Left lung (tissue), 10 donors: ENCODE data around the gene PCID2. TPM values are rescaled to one million over a fixed set of nuclear protein-coding genes. Genes with fewer than 3 reads are reported as not detected.

ENCODE experiments used
- ATAC-seq: fragments of 200-7000 bp; cut with Tn5 transposase; one replicate; pipeline ENCODE4 v1.9.1; 2020; ENCODE audit warnings: moderate library complexity
- DNase-seq, 4 donors: peaks; one replicate each; pipeline ENCODE4 v3.0.0-alpha.2; 2013 to 2020
- H3K27ac ChIP-seq, 2 donors: fragments of 200-600 bp; sonication (generic) in 1 of 2; one replicate each; pipeline versions ENCODE4 v1.5.0 to v1.8.0; 2020 to 2021
- H3K27me3 ChIP-seq, 2 donors: fragments of 200-600 bp; sonication (generic) in 1 of 2; one replicate each; pipeline versions ENCODE4 v1.5.0 to v1.8.0; 2020 to 2021
- H3K36me3 ChIP-seq, 2 donors: fragments of 200-600 bp; sonication (generic) in 1 of 2; one replicate each; pipeline versions ENCODE4 v1.5.0 to v1.8.0; 2020 to 2021
- H3K4me1 ChIP-seq, 2 donors: fragments of 200-600 bp; one replicate each; pipeline ENCODE4 v1.8.0; 2021
- H3K4me3 ChIP-seq, 2 donors: fragments of 200-600 bp; sonication (generic) in 1 of 2; one replicate each; pipeline versions ENCODE4 v1.5.0 to v1.8.0; 2020 to 2021; ENCODE audit warnings: mild to moderate bottlenecking in 1 of 2
- H3K9me3 ChIP-seq, 2 donors: fragments of 200-600 bp; sonication (generic) in 1 of 2; one replicate each; pipeline versions ENCODE4 v1.5.0 to v1.8.0; 2020 to 2021
- CTCF ChIP-seq, 2 donors: fragments of 200-600 bp; sonication (generic) in 1 of 2; IDR thresholded peaks; one replicate each; pipeline versions ENCODE4 v1.5.0 to v1.8.0; 2021; ENCODE audit warnings: antibody characterized with exemption in 2 of 2
- intact Hi-C, 2 donors: fragments of 100-400 bp; cut with DNase I; formaldehyde crosslinking; loops; one replicate each; pipeline versions ENCODE4 v1.11.2 to v1.14.2; 2022
- polyA plus RNA-seq, 6 donors: library from polyadenylated mRNA; unstranded; fragments of 120-200 nt; gene quantifications; one replicate each; pipeline ENCODE4 v1.2.1, GENCODE V29; 2013; ENCODE audit not compliant: insufficient read length in 6 of 6
- total RNA-seq, 2 donors: library from RNA; stranded (reverse); fragmentation: NEBNext Ultra II Directional; extraction: Animal tissue kit (Norgen Biotek cat#: 25700); gene quantifications; one replicate each; pipeline ENCODE4 v1.2.1, GENCODE V29; 2021
- donor health status: DM: no; HTN: yes; CAD: no.
- donor health status: DM: no; HTN: no; CAD: no.

Gene PCID2
- total and polyA plus RNA-seq, 8 donors, result 30.5 to 79.7 (median 70.9) TPM

- H3K27ac ChIP-seq, result no peak overlapping the region
- intact Hi-C loops, result no loop called here
- ATAC-seq, result peak; percentile 48
Measured at GRCh38 chr13:113220141-113220598, 11.7 kb upstream of the PCID2 start.

GRCh38 chr13:113219256-113219940 is 10.9 kb upstream of the PCID2 start:
- Histone ChIP-seq H3K4me3 (no peak overlapping the region), H3K4me1 (peaks cover 12 to 38% of the 10 kb centered on the region in 2 donors), H3K27me3 (no peaks in the 10 kb centered on the region), H3K36me3 (peaks cover 0 to 56% of the 10 kb centered on the region in 2 donors), H3K27ac (no peak overlapping the region), H3K9me3 (no peaks in the 10 kb centered on the region)
- no peak for TF ChIP-seq CTCF (IDR thresholded peaks at IDR 0.05)
- intact Hi-C loops, result no loop called here
- peak in 1 of 4 donors; percentile 37 for DNase-seq
- no peak for ATAC-seq

More at GRCh38 chr13:113220141-113220598, 11.7 kb upstream of the PCID2 start:
- Histone ChIP-seq H3K27me3 (no peaks in the 10 kb centered on the region), H3K36me3 (peaks cover 0 to 63% of the 10 kb centered on the region in 2 donors), H3K9me3 (no peaks in the 10 kb centered on the region), H3K4me3 (no peak overlapping the region), H3K4me1 (peaks cover 12 to 30% of the 10 kb centered on the region in 2 donors)
- peak in 3 of 4 donors; percentile 19 to 68 (median 52) for DNase-seq
- TF ChIP-seq CTCF (IDR thresholded peaks at IDR 0.05), result no peak

- Histone ChIP-seq H3K36me3 (peaks cover 0 to 48% of the 10 kb centered on the region in 2 donors), H3K4me1 (peaks cover 12 to 40% of the 10 kb centered on the region in 2 donors), H3K27ac (no peak overlapping the region), H3K27me3 (no peaks in the 10 kb centered on the region), H3K4me3 (no peak overlapping the region), H3K9me3 (no peaks in the 10 kb centered on the region)
- intact Hi-C loops, result no loop called here
- no peak for TF ChIP-seq CTCF (IDR thresholded peaks at IDR 0.05)
- ATAC-seq (no peak), DNase-seq (no peak)
Measured at GRCh38 chr13:113218586-113218985, 10.1 kb upstream of the PCID2 start.

- no peak for TF ChIP-seq CTCF (IDR thresholded peaks at IDR 0.05)
- DNase-seq, result peak in 3 of 4 donors; percentile 57 to 82 (median 80)
- H3K27ac ChIP-seq, result peak overlapping the region; percentile 38 to 45
Measured at GRCh38 chr13:113216254-113217048, 8.0 kb upstream of the PCID2 start.

GRCh38 chr13:113211774-113212173 is 3.3 kb upstream of the PCID2 start:
- H3K36me3 ChIP-seq, result peaks cover 0 to 7% of the 10 kb centered on the region in 2 donors
- no peak overlapping the region for H3K27ac ChIP-seq
- intact Hi-C loops, result no loop called here
- peaks cover 25 to 60% of the 10 kb centered on the region in 2 donors for H3K4me1 ChIP-seq
- no peaks in the 10 kb centered on the region for H3K27me3 ChIP-seq
- no peak for TF ChIP-seq CTCF (IDR thresholded peaks at IDR 0.05)
- DNase-seq (no peak), ATAC-seq (no peak)
- no peaks in the 10 kb centered on the region for H3K9me3 ChIP-seq
- no peak overlapping the region for H3K4me3 ChIP-seq

More at GRCh38 chr13:113216254-113217048, 8.0 kb upstream of the PCID2 start:
- H3K4me3 ChIP-seq, result no peak overlapping the region
- intact Hi-C loops, result no loop called here
- ATAC-seq, result peak; percentile 91
- no peaks in the 10 kb centered on the region for H3K27me3 ChIP-seq
- peaks cover 0 to 31% of the 10 kb centered on the region in 2 donors for H3K36me3 ChIP-seq
- H3K9me3 ChIP-seq, result no peaks in the 10 kb centered on the region
- H3K4me1 ChIP-seq, result peaks cover 12 to 55% of the 10 kb centered on the region in 2 donors
